Stomach (tissue), 4 donors: ENCODE measurements around the gene PDIA6.

Source experiments
- CTCF ChIP-seq, 7 experiments: fragments of 450-650 bp in 4 of 7; fragments of 200-600 bp in 3 of 7; sonication (generic) in 3 of 7; IDR thresholded peaks; one replicate each; pipeline ENCODE4 v1.5.1; 2016 to 2019; ENCODE audit warnings: antibody characterized with exemption in 7 of 7, control low read depth in 2 of 7, mild to moderate bottlenecking in 1 of 7
- EP300 ChIP-seq: sonication (generic); formaldehyde crosslinking; IDR thresholded peaks from one replicate; pipeline ENCODE4 v1.6.1; 2017; ENCODE audit warnings: antibody characterized with exemption
- POLR2AphosphoS5 ChIP-seq, 3 donors: sonication (generic); formaldehyde crosslinking; IDR thresholded peaks; one replicate each; pipeline ENCODE4 v1.6.1; 2016; ENCODE audit warnings: antibody characterized with exemption in 3 of 3

GRCh38 chr2:10740226-10740625 lies 72.4 kb downstream of the PDIA6 start:
- no peak for TF ChIP-seq CTCF (IDR thresholded peaks at IDR 0.05)
- no peak for TF ChIP-seq POLR2AphosphoS5 (IDR thresholded peaks at IDR 0.05)
- TF ChIP-seq EP300: no peak
